ENCODE data around the gene PKP3.
"Not testable (repeated sequence)": the region's sequence is repeated elsewhere in the genome, so short reads cannot be mapped to it uniquely, and the experiment has no call there.

PKP3 gene

GRCh38 chr11:394034-394857 is at the start of gene PKP3:
Gene PKP3, plus strand, starts transcription at chr11:394209. Its CDS starts 84 bp downstream, at chr11:394293.
- DNase-seq, result peak; percentile 54

- no peak for DNase-seq
These were observed 49.0 kb upstream of the PKP3 start for GRCh38 chr11:344836-345578.

- DNase-seq, result no peak
These were observed 47.5 kb upstream of the PKP3 start for GRCh38 chr11:346529-346928.

GRCh38 chr11:349270-349954 is 44.6 kb upstream of the PKP3 start:
- DNase-seq, result not testable (repeated sequence)

- not testable (repeated sequence) for DNase-seq
These were observed 43.8 kb upstream of the PKP3 start for GRCh38 chr11:350033-350722.

- no peak for DNase-seq
These were observed 43.2 kb upstream of the PKP3 start for GRCh38 chr11:350723-351255.

- no peak for DNase-seq
These were observed 42.6 kb upstream of the PKP3 start for GRCh38 chr11:351411-351810.

GRCh38 chr11:352456-353031 is 41.5 kb upstream of the PKP3 start:
- DNase-seq, result no peak

GRCh38 chr11:353179-353873 is 40.7 kb upstream of the PKP3 start:
- DNase-seq, result peak; percentile 67

- peak; percentile 97 for DNase-seq
These were observed 38.2 kb upstream of the PKP3 start for GRCh38 chr11:355581-356458.

- no peak for DNase-seq
These were observed 37.4 kb upstream of the PKP3 start for GRCh38 chr11:356610-357009.

GRCh38 chr11:357582-357981 is 36.4 kb upstream of the PKP3 start:
- no peak for DNase-seq

GRCh38 chr11:358129-358800 is 35.7 kb upstream of the PKP3 start:
- DNase-seq, result no peak

- peak; percentile 20 for DNase-seq
These were observed 34.8 kb upstream of the PKP3 start for GRCh38 chr11:359181-359714.

GRCh38 chr11:360326-361280 is 33.4 kb upstream of the PKP3 start:
- no peak for DNase-seq

GRCh38 chr11:362642-363442 is 31.2 kb upstream of the PKP3 start:
- DNase-seq, result no peak

- DNase-seq, result not testable (repeated sequence)
These were observed 30.6 kb upstream of the PKP3 start for GRCh38 chr11:363443-363805.

All from fibroblast of skin of right biceps (primary cell).